ENCODE results near the gene VSTM4. TPM values are rescaled to one million over a fixed set of nuclear protein-coding genes. Genes with fewer than 3 reads are reported as not detected.

Gene VSTM4
- total and polyA plus RNA-seq, 4 donors, result 2.9 to 49.4 (median 7.2) TPM

DNA sequence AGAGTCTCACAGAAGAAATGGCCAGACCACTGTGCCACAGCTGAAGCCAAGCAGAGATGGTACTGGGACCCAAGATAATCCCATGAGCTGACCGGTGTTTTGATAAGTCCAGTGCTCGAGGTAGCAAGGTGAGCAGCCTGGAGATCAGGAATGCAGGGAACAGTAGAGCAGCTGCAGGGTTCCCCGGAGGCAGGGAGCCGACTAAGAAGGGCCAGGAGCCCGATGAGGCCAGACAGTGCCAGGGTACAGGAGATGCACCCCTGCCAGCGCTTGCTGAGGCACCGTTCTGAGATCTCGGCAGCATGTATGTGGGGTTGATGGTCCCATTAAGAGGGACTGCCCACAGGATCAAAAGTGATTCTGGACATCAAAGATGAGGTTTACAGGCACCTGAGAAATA is 47.1 kb downstream of the VSTM4 start:
- Histone ChIP-seq H3K9me3 (ENCODE audit: control insufficient read depth in 4 of 4, insufficient read depth in 3 of 4, low read length in 3 of 4) (peaks cover 0 to 4% (median 0%) of the 10 kb centered on the region in 4 donors), H3K4me1 (ENCODE audit: control insufficient read depth in 5 of 5, insufficient read depth in 5 of 5, low read length in 5 of 5) (no peaks in the 10 kb centered on the region), H3K36me3 (ENCODE audit: control insufficient read depth in 4 of 4, insufficient read depth in 4 of 4, low read length in 4 of 4) (peaks cover 6 to 27% (median 13%) of the 10 kb centered on the region in 4 donors), H3K4me3 (no peak overlapping the region), H3K9ac (ENCODE audit: insufficient read depth in 1 of 2, low read length in 2 of 2) (no peak overlapping the region), H3K27me3 (ENCODE audit: control insufficient read depth in 3 of 3, insufficient read depth in 3 of 3, low read length in 2 of 3) (peaks cover 0 to 5% (median 0%) of the 10 kb centered on the region in 3 donors), H3K27ac (ENCODE audit: low read depth in 1 of 2, low read length in 1 of 2) (no peak overlapping the region)
- ATAC-seq (ENCODE audit: insufficient read depth, low FRiP score) (no peak), DNase-seq (no peak)
- TF ChIP-seq, protein P1, sequence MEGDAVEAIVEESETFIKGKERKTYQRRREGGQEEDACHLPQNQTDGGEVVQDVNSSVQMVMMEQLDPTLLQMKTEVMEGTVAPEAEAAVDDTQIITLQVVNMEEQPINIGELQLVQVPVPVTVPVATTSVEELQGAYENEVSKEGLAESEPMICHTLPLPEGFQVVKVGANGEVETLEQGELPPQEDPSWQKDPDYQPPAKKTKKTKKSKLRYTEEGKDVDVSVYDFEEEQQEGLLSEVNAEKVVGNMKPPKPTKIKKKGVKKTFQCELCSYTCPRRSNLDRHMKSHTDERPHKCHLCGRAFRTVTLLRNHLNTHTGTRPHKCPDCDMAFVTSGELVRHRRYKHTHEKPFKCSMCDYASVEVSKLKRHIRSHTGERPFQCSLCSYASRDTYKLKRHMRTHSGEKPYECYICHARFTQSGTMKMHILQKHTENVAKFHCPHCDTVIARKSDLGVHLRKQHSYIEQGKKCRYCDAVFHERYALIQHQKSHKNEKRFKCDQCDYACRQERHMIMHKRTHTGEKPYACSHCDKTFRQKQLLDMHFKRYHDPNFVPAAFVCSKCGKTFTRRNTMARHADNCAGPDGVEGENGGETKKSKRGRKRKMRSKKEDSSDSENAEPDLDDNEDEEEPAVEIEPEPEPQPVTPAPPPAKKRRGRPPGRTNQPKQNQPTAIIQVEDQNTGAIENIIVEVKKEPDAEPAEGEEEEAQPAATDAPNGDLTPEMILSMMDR (IDR thresholded peaks at IDR 0.05; ENCODE audit: control extremely low read depth, extremely low read depth), result no peak
- 94 to 95% methylated on average over 8 of the region's 8 CpGs for WGBS, 2 donors

DNA sequence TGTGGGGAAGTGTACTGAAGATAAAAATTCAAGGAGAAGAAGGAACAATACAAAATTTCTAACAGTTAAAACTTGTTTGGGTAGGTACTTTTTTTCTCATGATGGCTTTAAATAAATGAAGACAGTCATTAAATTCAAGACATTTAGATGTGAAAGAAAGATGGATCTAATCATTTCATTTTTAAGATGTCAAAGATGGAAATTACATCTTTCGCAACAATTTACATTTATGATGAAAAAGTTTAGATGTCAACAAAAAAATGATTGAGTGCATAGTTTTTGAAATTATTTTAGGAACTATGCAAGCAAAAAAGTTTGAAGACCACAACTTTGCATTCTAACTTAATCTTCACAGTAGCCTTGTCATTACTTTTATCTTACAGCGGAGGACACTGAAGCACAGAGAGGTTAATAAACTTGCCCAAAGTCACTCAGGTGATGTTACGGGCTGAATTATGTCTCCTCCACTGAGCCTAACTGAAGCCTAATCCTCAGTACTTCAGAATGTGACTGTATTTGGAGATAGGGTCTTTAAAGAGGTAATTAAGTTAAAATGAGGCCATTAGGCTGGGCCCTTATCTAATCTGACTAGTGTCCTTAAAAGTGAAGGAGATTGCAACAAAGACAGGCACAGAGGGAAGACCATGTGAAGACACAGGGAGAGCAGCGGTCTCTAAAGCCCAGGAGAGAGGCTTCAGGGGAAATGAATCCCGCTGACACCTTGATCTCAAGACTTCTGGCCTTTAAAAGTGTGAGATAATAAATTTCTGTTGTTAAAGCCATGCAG is 48.2 kb downstream of the VSTM4 start:
- TF ChIP-seq, protein P1 (IDR thresholded peaks at IDR 0.05; ENCODE audit: control extremely low read depth, extremely low read depth), result no peak

DNA sequence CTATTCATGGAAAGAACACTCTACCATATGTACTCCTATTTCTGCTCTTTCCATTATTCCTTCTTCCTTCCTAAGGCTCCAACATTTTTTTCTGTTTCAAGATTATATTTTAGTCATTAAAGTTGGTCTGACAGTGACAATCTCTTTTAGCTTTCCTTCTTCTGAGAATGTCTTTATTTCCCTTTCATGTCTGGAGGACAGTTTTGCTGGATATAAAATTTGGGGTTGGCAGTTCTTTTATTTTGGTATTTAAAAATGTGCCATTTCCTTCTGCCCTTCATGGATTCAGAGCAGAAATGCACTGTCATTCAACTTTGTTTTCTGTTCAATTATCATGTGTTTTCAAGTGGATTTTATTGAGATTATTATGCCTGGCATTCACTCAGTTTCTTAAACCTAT is 53.1 kb downstream of the VSTM4 start:
- Histone ChIP-seq H3K27ac (ENCODE audit: low read depth in 1 of 2, low read length in 1 of 2) (no peak overlapping the region), H3K9ac (ENCODE audit: insufficient read depth in 1 of 2, low read length in 2 of 2) (no peak overlapping the region), H3K4me1 (ENCODE audit: control insufficient read depth in 5 of 5, insufficient read depth in 5 of 5, low read length in 5 of 5) (peaks cover 0 to 4% (median 0%) of the 10 kb centered on the region in 5 donors), H3K4me3 (no peak overlapping the region), H3K27me3 (ENCODE audit: control insufficient read depth in 3 of 3, insufficient read depth in 3 of 3, low read length in 2 of 3) (peaks cover 0 to 5% (median 0%) of the 10 kb centered on the region in 3 donors), H3K36me3 (ENCODE audit: control insufficient read depth in 4 of 4, insufficient read depth in 4 of 4, low read length in 4 of 4) (peaks cover 0 to 28% (median 12%) of the 10 kb centered on the region in 4 donors), H3K9me3 (ENCODE audit: control insufficient read depth in 4 of 4, insufficient read depth in 3 of 4, low read length in 3 of 4) (peaks cover 0 to 5% (median under 1%) of the 10 kb centered on the region in 4 donors)
- DNase-seq (no peak), ATAC-seq (ENCODE audit: insufficient read depth, low FRiP score) (no peak)
- TF ChIP-seq, protein P1 (IDR thresholded peaks at IDR 0.05; ENCODE audit: control extremely low read depth, extremely low read depth), result no peak

More for the DNA sequence above, 48.2 kb downstream of the VSTM4 start:
- no peak for DNase-seq
- Histone ChIP-seq H3K4me1 (ENCODE audit: control insufficient read depth in 5 of 5, insufficient read depth in 5 of 5, low read length in 5 of 5) (no peaks in the 10 kb centered on the region), H3K27ac (ENCODE audit: low read depth in 1 of 2, low read length in 1 of 2) (no peak overlapping the region), H3K9me3 (ENCODE audit: control insufficient read depth in 4 of 4, insufficient read depth in 3 of 4, low read length in 3 of 4) (peaks cover 0 to 5% (median 2%) of the 10 kb centered on the region in 4 donors), H3K4me3 (no peak overlapping the region), H3K9ac (ENCODE audit: insufficient read depth in 1 of 2, low read length in 2 of 2) (no peak overlapping the region), H3K36me3 (ENCODE audit: control insufficient read depth in 4 of 4, insufficient read depth in 4 of 4, low read length in 4 of 4) (peaks cover 6 to 24% (median 15%) of the 10 kb centered on the region in 4 donors), H3K27me3 (ENCODE audit: control insufficient read depth in 3 of 3, insufficient read depth in 3 of 3, low read length in 2 of 3) (peaks cover 0 to 5% (median 0%) of the 10 kb centered on the region in 3 donors)
- no peak for ATAC-seq (ENCODE audit: insufficient read depth, low FRiP score)
- 88 to 90% methylated on average over 5 of the region's 5 CpGs for WGBS, 2 donors
